Right ventricle myocardium superior (tissue), 1 donor: ENCODE measurements around the gene KIRREL3. TPM values are rescaled to one million over a fixed set of nuclear protein-coding genes. Genes with fewer than 3 reads are reported as not detected.

ENCODE experiments used
- ATAC-seq: fragments of 200-7000 bp; cut with Tn5 transposase; one replicate; pipeline ENCODE4 v1.9.1; 2020; ENCODE audit warnings: mild to moderate bottlenecking; ENCODE audit not compliant: poor library complexity
- DNase-seq: peaks from one replicate; pipeline ENCODE4 v3.0.0-alpha.2; 2020
- intact Hi-C: fragments of 100-400 bp; cut with DNase I; formaldehyde crosslinking; loops from one replicate; pipeline ENCODE4 v1.11.2; 2022
- total RNA-seq: library from RNA; stranded (reverse); fragmentation: NEBNext Ultra II Directional; extraction: Animal tissue kit (Norgen Biotek cat#: 25700); gene quantifications from one replicate; pipeline ENCODE4 v1.2.1, GENCODE V29; 2021
- donor health status: DM: no; HTN: yes; CAD: no; lungs with severe emphysema.

Gene KIRREL3
- total RNA-seq, 1 donor from 2014 or later, result 0.08 TPM

DNA sequence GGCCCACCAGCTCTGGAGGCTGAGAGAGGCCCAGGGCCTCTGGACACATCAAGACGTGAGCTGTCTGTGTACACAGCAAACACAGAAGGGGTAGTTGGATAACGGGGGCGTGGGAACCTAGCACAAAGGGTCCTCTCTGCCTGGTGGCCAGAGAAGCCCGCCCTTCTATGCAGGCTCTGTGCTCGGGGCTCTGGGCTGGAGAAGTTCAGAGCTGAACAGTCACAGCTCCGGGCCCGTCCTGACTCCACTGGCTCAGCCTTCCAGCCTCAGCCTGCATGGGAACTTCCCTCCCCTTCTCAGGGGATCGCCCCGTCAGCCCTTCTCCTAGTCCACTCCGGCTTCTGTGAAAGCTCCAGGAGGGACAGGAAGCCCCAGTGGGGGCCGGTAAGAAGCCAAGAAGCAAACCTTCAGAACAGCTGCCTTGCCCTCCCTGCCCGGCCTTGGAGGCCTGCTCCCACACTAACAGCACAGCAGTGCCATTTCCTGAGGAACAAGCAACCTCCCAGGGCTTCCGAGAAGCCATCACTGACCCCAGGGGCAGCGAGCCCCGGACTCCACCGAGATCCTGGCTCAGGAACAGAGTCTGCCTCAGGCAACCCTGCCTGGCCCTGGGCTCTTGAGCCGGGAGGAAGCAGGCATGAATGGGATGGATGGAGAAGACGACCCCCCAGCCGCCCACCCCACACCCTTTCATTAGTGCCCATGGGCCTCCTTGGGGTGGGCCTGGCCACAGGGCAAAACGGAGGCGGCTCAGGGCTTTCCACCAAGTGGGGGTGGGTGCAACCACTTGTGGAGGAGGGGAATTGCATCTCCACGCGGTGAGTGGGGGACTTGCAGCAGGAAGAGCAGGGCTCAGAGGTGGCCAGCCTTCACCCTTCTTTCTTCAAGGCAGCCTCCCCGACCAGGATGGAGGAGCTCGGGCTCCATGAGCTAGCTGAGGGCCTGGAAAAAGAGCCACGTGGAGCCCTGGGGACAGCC, 525.3 kb downstream of the KIRREL3 start:
- intact Hi-C loops, result loop anchor here (5.0 kb wide), 1 partner anchor 33 kb away; no protein-coding TSS in a partner anchor
- ATAC-seq (peak; percentile 37), DNase-seq (no peak)

DNA sequence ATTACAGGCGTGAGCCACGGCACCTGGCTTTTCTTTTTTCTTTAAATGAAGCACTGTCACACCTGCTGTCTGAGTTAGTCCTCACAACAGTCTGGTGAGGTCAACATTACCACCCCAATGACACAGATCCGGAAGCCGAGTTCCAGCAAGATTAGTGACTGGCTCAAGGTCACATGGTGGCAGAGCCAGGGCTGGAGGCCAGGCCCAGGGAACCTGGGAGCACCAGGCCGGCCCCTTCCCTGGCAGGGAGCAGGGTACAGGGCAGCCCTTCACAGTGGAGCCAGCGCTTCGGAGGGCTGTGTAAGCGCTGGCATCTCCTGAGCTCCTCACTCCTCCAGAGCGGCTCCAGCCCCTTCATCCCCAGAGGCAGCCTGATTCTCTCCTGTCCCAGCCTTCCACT, 526.4 kb downstream of the KIRREL3 start:
- DNase-seq (peak; percentile 55), ATAC-seq (peak; percentile 75)
- intact Hi-C loops, result no loop called here

DNA sequence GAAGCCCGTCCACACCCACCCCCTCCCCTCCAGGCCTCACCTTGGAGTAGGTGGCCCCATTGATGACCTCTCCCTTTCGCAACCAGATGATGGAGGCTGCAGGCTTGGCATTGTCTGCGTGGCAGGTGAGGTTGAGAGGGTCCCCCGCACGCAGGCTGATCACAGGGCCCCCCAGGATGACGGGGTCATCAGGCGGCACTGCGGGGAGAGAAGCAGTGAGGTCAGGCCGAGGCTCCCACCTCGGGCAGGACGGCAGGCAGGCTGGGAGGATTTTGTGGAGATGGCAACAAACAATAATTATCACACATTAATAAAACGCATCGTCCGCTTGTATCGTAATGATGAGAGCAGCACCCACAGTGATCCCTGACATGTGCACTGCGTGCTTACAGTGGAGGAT, 527.3 kb downstream of the KIRREL3 start:
- intact Hi-C loops, result no loop called here
- no peak for DNase-seq

DNA sequence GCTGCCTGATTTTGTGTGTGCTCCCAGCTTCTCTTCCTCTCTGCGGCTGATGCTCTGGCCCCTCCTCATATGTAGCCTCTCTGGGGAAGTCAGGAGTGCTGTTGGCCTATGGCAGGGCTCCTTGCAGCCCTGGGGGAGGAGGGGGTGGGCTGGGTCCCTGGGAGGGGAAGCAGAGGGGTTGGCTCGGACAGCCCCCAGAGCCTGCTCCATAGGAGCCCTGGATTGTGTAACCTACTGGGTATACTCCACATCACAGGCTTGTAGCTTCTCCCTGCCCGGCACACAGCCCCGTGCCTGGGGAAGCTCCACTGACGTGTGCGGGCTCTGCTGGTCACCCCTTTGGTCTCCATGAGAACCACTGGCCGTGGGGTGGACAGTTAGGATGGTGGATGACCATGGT, 531.3 kb downstream of the KIRREL3 start:
- DNase-seq, result no peak
- no peak for ATAC-seq
- intact Hi-C loops, result no loop called here

More for the DNA sequence above, 527.3 kb downstream of the KIRREL3 start:
- ATAC-seq, result no peak

DNA sequence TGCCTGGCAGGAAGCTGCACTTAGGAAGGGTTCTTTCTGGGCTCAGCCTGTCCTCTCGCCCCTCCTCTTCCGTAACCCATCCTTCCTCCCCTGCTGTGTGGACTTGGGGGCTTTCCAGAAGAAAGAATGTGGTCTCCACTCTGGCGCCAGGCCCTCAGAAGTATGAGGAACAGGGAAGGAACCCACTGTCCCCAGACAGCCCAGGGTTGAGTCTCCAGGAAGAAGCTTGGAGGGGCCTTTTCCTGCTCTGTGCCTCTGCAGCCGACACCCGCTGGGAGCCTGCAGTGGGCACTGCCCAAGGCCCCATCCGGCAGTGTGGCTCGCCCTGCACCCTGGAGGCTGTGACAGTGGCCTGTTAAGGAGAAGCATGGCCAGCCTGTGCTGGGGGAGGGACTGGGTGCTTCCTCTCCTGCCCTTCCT, 532.5 kb downstream of the KIRREL3 start:
- intact Hi-C loops, result no loop called here
- peak; percentile 55 for DNase-seq
- ATAC-seq, result peak; percentile 29

DNA sequence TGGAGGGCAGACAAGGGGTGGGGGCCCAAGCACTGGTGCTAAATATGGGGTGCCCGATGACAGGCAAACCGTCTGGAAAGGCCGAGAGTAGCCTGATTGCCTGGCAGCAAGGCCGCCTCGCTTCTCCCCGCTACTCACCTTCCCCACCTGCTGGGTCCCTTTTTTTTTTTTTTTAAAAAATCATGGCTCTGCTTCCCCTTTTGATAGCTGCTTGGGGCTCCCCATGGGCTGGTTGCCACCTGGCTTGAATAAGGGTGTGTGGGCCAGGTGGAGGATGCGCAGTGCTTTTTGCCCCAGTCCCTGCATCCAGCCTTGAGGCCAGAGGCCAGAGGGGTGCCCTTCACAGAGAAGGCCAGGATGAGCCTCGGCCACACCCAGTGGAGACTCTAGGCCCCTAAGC, 533.1 kb downstream of the KIRREL3 start:
- intact Hi-C loops, result no loop called here
- ATAC-seq (no peak), DNase-seq (no peak)

DNA sequence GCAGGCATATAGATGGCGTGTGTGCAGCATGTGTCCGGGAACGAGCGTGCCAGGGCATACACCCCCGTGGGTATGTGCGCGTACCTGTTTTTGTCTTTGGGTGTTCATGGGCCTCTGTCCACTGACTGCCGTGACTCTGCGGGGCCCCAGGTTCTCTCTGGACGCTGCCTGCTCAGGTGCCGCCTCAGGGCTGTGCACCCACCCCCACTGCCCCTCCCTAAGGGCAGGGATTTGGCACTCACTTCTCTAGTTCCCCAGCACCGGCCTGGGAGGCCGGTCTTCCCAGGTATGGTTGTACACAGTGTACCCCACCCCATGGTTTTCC, 533.6 kb downstream of the KIRREL3 start:
- no peak for ATAC-seq
- intact Hi-C loops, result no loop called here
- no peak for DNase-seq

DNA sequence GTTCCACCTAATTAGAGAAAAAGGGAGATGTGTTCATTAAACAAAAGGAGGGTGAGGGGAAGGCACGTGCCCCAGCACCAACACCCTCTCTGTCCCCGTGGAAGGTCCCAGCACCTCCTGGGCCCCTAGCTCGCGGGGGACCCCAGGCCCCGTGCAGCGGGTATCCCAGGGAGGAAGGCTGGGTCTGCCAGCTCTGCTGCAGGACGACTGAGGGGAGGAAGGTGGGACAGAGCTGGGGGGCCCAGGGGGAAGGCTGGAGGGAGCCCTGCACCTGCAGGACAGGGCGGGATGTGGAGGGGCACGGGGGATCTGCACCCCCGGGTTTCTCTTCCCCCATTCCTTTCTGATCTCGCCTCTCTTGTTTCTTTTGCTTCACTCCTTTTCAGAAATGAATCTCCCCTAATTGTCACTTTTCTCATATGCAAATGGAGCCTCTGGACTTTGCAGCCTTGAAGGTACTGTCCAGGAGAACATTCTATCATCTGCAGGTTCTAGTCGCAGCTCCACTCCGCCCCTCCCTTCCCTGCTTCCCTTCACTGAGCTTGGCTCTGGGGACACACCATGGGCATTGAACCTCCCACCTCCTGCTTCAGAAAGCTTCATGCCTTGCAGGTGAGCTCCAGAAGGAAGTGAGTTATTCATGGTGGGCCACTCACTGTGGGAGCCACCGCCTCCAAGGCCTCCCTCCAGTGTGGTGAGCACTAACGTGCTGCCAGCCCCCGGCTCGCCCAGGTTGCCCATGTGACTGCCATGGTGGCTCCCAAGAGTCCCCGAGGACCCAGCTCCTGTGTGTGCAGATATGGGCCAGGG, 534.1 kb downstream of the KIRREL3 start:
- intact Hi-C loops, result no loop called here
- no peak for DNase-seq

DNA sequence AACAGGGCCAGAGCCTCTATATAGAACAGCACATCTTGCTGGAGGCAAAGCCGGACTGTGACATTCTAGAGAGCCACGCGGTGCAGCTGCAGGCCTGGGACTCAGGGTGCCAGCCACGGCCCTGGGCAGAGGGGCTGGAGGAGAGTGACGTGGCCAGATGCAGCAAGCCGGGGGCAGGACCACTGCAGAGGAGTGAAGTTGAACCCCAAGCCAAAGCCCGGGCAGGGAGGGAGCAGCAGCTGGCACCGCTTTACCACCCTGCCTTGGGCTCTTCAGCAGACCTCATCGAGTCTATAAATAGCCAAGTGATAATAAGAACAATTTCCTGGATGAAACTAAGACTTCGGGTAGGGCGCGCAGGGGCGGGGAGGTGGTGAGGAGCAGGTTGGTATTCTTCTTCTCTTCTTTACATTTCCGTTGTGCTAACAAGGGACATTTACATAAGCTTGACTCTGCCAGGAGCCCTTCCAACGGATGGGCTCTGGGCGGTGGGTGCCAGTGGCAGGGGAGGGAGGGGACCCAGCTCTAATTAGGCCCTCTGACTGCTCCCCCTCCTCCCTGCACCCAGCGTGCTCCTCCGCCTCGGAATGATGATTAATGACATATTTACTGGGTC, 534.9 kb downstream of the KIRREL3 start:
- intact Hi-C loops, result no loop called here
- peak; percentile 70 for ATAC-seq
- DNase-seq, result no peak

More for the DNA sequence above, 534.1 kb downstream of the KIRREL3 start:
- no peak for ATAC-seq

DNA sequence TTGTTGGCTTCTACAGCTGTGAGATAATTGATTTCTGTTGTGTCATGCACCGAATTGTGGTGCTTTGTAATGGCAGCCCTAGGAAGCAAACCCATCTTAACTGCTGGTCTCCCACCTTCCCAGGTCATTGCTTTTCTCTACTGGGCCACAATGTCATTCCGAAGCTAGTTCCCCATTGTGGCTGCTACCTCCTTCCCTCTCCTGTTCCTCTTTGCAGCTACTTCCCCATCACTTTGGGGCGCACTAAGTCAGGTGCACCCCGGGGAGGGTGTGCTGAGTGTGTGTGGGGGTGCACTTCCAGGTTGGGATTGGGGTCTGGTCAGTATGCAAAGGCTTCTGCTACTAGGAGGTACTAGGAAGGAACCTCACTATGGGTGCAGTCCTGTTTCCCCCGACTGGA, 535.8 kb downstream of the KIRREL3 start:
- no peak for DNase-seq

DNA sequence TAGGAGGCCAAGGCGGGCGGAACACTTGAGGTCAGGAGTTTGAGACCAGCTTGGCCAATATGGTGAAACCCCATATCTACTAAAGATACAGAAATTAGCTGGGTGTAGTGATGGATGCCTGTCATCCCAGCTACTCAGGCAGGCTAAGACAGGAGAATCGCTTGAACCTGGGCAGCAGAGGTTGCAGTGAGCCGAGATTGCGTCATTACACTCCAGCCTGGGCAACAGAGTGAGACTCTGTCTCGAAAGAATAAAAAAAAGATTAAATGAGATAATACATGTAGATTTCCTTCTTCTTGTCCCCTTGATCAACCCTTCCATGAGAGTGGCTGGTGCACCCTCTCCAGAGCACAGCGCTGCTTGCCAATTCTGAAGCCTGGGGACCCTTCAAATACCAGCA, 538.1 kb downstream of the KIRREL3 start:
- DNase-seq, result no peak
- intact Hi-C loops, result no loop called here
- no peak for ATAC-seq

More for the DNA sequence above, 535.8 kb downstream of the KIRREL3 start:
- no peak for ATAC-seq
- intact Hi-C loops, result no loop called here

DNA sequence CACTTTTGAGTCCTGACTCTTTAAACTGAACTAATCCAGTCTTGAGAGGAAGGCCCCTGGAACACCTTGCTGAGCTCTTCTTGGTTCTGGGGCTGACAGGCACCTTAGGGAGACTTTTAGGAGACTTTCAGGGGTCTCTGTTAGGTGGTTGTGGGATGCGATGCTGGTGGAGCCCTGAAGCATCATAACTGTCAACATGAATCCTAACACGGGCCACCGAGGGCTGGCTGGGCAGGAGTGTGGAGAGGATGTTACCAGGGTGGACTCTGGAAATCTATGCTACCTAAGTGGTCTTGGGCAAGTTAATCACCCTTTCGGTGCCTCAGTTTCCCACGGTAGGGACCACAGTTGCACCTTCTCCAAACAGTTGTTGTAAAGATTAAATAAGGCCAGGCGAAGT, 538.6 kb downstream of the KIRREL3 start:
- DNase-seq, result no peak
- no peak for ATAC-seq
- intact Hi-C loops, result no loop called here

DNA sequence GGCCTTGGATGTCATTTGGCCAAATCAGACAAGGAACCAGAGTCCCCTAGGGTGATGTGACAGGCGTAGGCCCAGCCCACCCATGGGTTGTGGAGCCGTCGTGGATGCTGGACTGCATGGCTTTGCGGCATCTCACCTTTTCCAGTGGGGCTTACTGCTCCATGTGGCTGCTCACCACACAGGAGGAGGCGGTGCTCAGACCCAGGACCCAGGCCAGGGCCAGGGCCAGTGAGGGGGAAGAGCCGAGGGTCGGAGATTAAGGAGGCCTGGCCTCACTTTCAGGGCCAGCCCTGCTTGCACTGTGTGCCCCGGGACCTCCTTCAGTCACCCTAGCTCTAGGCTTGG, 539.5 kb downstream of the KIRREL3 start:
- no peak for ATAC-seq
- intact Hi-C loops, result no loop called here
- DNase-seq, result no peak

DNA sequence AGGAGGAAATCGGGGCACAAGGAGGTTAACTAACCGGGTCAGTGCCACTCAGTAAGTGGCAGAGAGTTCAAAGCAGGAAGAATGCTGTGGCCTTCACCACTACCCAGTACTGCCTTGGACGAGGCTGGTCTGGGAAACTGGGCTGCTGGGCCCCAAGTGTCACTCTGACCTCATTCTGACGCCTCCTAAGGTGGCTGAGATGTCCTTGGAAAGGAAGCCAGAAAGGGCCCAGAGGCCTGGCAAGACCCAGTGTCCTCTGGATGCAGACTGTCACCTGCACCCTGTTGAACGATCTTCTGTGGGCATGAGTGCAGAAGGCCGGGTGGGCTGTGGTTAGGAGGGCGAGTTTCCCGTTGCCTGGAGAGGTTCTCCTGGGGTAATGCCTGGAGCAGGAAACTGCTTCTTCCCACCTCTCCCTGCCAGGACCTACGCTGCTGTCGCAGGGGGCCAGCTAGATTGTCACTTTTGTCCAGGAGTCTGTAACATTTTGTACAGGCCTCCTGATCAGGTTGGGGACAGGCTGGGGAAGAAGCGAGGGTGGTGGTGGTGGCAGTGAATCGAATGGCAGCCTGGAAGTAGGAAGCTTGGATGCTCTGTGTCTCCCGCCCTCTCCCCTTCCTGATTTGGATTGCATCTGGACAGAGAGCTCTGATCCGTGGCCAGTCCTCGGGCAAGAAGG, 540.0 kb downstream of the KIRREL3 start:
- ATAC-seq, result no peak
- intact Hi-C loops, result no loop called here
- no peak for DNase-seq

DNA sequence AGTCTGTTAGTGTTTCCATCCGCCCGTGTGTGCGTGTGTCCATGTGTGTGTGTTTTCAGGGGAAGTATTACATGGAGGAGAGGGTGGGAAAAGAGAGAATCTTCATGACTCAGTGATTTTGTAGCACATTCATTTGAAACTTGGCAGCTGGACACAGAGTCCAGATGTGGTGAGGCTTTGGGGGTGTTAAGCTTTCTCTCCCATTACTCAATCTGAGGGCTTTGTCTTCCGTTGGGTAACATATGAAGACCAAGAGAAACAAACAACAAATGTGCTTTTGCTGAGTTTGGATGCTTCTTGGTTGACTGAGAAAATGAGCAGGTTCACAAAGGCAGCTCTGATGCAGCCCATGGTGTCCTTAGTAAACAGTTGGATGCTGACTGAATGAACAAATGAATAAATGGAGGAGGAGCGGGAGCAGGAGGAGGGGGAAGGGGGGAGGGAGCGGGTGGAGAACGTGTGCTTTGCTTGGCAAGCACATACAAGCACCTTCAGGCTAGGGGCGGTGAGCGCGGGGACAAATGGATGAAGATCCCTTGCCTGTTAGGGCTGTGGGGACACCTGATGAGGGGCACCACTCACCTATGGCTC, 540.8 kb downstream of the KIRREL3 start:
- ATAC-seq (peak; percentile 59), DNase-seq (no peak)
- intact Hi-C loops, result no loop called here

DNA sequence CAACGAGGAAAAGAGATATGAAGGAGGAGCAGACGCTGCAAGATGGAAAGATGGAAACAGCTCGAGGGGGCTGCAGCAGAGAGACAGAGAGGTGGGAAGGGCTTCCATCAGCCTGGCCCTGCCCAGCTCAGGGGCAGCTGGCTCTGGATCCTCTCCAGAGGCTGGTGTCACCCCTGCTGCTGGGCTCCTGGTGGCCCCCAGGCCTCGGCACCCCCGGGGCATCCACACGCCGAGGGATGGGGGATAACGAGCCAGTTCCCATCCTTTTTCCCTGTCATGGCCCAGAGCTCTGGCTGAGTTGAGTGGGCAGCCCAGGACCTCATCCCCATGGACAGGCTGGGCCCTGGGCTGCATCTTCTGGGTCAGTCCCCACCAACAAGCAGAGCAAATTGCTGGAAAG, 542.8 kb downstream of the KIRREL3 start:
- ATAC-seq, result no peak
- intact Hi-C loops, result no loop called here
- no peak for DNase-seq

DNA sequence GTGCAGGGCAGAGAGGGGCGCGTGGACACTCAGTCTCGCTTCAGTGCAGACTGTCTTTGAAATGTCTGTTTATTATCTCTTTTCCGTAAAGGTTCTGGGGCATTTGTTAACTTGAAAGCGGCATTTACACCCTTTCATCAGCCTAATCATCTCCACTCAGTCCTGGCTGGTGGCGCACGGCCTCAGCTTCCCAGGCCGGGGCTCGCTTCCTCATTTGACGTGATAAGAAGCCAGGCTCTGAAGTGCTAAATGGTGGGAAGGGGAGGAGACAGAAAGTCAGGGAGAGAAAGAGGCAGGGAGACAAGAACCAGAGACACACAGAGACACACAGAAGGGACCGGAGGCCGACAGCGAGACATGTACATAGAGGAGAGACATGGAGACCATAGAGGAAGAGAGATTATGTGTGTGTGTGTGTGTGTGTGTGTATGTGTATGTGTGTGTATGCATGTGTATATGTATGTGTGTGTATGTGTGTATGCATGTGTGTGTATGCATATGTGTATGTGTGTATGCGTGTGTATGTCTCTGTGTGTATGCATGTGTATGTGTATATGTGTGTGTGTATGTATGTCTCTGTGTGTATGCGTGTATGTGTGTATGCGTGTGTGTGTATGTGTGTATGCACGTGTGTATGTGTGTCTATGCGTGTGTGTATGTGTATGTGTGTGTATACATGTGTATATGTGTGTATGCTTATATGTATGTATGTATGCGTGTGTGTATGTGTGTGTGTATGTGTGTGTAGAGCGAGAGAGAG, 543.6 kb downstream of the KIRREL3 start:
- intact Hi-C loops, result no loop called here
- ATAC-seq, result no peak
- DNase-seq, result no peak

DNA sequence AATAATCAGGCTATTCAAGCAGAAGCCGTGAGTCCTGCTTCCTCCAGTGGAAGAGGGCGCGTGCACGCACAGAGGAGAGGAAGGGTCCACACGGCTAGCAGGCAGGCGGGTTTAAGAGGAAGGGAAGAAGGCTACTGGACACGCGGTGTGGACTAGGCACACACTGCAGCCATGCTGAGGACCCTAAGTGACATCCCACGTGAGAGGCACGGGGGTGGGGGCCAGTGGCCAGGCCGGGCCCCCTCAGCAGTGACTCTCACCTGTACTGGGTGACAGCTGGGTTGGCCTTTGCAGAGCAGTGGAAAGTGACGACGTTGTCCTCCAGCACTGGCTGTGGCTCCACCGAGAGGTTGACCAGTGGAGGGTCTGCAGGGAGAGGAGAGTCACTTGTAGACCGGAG, 544.5 kb downstream of the KIRREL3 start:
- intact Hi-C loops, result no loop called here
- ATAC-seq (no peak), DNase-seq (no peak)
